Measurements from ENCODE around the gene ABCA2.

The ABCA2 gene

GRCh38 chr9:137044502-137045177 lies 16.6 kb upstream of the ABCA2 start:
- no peaks in the 10 kb centered on the region for H3K36me3 ChIP-seq (ENCODE audit: control insufficient read depth, insufficient read depth, low read length)
- peak overlapping the region; percentile 85 for H3K4me2 ChIP-seq (ENCODE audit: low read length)
- TF ChIP-seq CTCF (IDR thresholded peaks at IDR 0.05): no peak
- H3K9ac ChIP-seq: peak overlapping the region; percentile 46
- no peaks in the 10 kb centered on the region for H3K27me3 ChIP-seq (ENCODE audit: control insufficient read depth, insufficient read depth, low read length)
- no peaks in the 10 kb centered on the region for H3K79me2 ChIP-seq
- H3K4me3 ChIP-seq (ENCODE audit: low read depth, low read length): peak overlapping the region; percentile 63
- peaks cover 2% of the 10 kb centered on the region for H3K4me1 ChIP-seq
- no peak overlapping the region for H2AFZ ChIP-seq
- H3K9me3 ChIP-seq (ENCODE audit: control insufficient read depth, low read length): no peaks in the 10 kb centered on the region
- peak overlapping the region; percentile 57 for H3K27ac ChIP-seq

- peaks cover 2% of the 10 kb centered on the region for H3K4me1 ChIP-seq
- H3K9ac ChIP-seq: no peak overlapping the region
- no peaks in the 10 kb centered on the region for H3K36me3 ChIP-seq (ENCODE audit: control insufficient read depth, insufficient read depth, low read length)
Measured at GRCh38 chr9:137044037-137044436, 16.0 kb upstream of the ABCA2 start.

GRCh38 chr9:137042751-137043727 lies 15.0 kb upstream of the ABCA2 start:
- TF ChIP-seq CTCF (IDR thresholded peaks at IDR 0.05): no peak
- no peak overlapping the region for H3K4me2 ChIP-seq (ENCODE audit: low read length)
- H2AFZ ChIP-seq: no peak overlapping the region
- peaks cover 2% of the 10 kb centered on the region for H3K4me1 ChIP-seq
- H3K4me3 ChIP-seq (ENCODE audit: low read depth, low read length): no peak overlapping the region
- peak overlapping the region; percentile 57 for H3K27ac ChIP-seq
- no peaks in the 10 kb centered on the region for H3K36me3 ChIP-seq (ENCODE audit: control insufficient read depth, insufficient read depth, low read length)
- H3K79me2 ChIP-seq: no peaks in the 10 kb centered on the region
- H3K27me3 ChIP-seq (ENCODE audit: control insufficient read depth, insufficient read depth, low read length): no peaks in the 10 kb centered on the region
- H3K9ac ChIP-seq: no peak overlapping the region
- no peaks in the 10 kb centered on the region for H3K9me3 ChIP-seq (ENCODE audit: control insufficient read depth, low read length)

More at GRCh38 chr9:137044037-137044436, 16.0 kb upstream of the ABCA2 start:
- H3K79me2 ChIP-seq: no peaks in the 10 kb centered on the region
- TF ChIP-seq CTCF (IDR thresholded peaks at IDR 0.05): no peak
- peak overlapping the region; percentile 85 for H3K4me2 ChIP-seq (ENCODE audit: low read length)
- no peak overlapping the region for H2AFZ ChIP-seq
- H3K27me3 ChIP-seq (ENCODE audit: control insufficient read depth, insufficient read depth, low read length): no peaks in the 10 kb centered on the region
- no peak overlapping the region for H3K4me3 ChIP-seq (ENCODE audit: low read depth, low read length)
- H3K9me3 ChIP-seq (ENCODE audit: control insufficient read depth, low read length): no peaks in the 10 kb centered on the region
- peak overlapping the region; percentile 57 for H3K27ac ChIP-seq

GRCh38 chr9:137041124-137041523 lies 13.1 kb upstream of the ABCA2 start:
- Histone ChIP-seq H3K9ac (no peak overlapping the region), H3K79me2 (no peaks in the 10 kb centered on the region), H3K4me1 (peaks cover 2% of the 10 kb centered on the region), H2AFZ (no peak overlapping the region), H3K9me3 (ENCODE audit: control insufficient read depth, low read length) (no peaks in the 10 kb centered on the region), H3K27ac (peak overlapping the region; percentile 19), H3K36me3 (ENCODE audit: control insufficient read depth, insufficient read depth, low read length) (no peaks in the 10 kb centered on the region), H3K4me2 (ENCODE audit: low read length) (no peak overlapping the region), H3K4me3 (ENCODE audit: low read depth, low read length) (no peak overlapping the region), H3K27me3 (ENCODE audit: control insufficient read depth, insufficient read depth, low read length) (no peaks in the 10 kb centered on the region)
- TF ChIP-seq CTCF (IDR thresholded peaks at IDR 0.05): no peak

All from parathyroid adenoma (tissue), 2 donors.